Frontal cortex (tissue), 4 donors: ENCODE measurements around the gene DIPK1B. TPM values are rescaled to one million over a fixed set of nuclear protein-coding genes. Genes with fewer than 3 reads are reported as not detected.
"Not testable (repeated sequence)": the region's sequence is repeated elsewhere in the genome, so short reads cannot be mapped to it uniquely, and the experiment has no call there.

Experiments
- DNase-seq, 2 donors: peaks; one replicate each; pipeline ENCODE4 v3.0.0; 2012; ENCODE audit warnings: low spot score in 2 of 2
- FAIRE-seq: peaks from 2 replicates; lab custom pipeline; 2012; peaks lifted over from hg19 to GRCh38; lab: Jason Lieb, UNC
- small RNA-seq: library from RNA; depleted of rRNA; stranded (forward); fragments of <200 nt; gene quantifications from one replicate; pipeline ENCODE3, GENCODE V24; 2014
- total RNA-seq: library from RNA; depleted of rRNA; stranded (reverse); fragments of >200 nt; gene quantifications from one replicate; pipeline ENCODE4 v1.2.3, GENCODE V29; 2014
- donor health status: control.
- donor health status: control.
- donor health status: control.

Gene DIPK1B
- total RNA-seq, 1 donor from 2014 or later: 26.9 TPM

DNA sequence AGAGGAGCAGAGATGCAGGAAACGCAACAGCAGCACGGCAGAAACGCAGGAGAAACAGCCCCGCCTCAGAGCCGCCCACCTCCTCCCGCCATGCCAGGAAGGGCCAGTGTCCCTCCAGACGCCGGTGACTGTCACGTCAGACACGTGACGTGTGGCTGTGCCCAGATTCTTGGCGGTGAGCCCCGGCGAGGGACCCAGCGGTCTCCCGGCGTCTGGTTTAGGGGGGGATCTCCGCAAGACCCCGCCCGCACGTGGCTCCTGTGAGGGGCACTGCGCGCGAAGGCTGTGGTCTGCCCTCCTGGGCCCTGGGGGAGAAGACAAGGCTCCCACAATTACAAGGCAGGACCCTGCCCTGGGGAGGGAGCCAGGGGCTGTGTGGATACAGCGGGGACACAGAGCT lies 48.1 kb downstream of the DIPK1B start:
- DNase-seq (no peak), FAIRE-seq (no peak)

GRCh38 chr9:136760834-136761544 lies 48.6 kb downstream of the DIPK1B start:
- not testable (repeated sequence) for FAIRE-seq, DNase-seq

DNA sequence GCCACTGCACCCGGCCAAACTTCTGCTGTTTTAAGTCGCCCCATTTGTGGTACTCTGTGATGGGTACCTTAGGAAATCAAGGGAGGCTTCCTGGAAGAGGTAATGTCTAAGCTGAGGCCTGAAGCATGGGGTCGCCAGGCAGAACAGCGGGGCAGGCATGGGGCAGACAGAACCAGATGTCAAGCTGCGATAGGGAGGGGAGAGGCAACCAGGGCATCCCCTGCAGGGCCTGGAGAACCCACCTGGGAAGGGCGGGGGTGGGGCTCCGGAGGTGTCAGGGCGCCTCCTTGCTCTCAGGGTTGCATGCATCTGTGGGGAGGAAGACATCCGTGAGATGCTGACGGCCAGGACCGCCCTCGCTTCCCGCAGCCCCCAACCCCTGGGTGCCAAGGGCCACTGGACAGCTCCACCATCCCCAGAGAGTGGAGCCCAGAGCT lies 49.2 kb downstream of the DIPK1B start:
- DNase-seq: no peak
- no peak for FAIRE-seq

DNA sequence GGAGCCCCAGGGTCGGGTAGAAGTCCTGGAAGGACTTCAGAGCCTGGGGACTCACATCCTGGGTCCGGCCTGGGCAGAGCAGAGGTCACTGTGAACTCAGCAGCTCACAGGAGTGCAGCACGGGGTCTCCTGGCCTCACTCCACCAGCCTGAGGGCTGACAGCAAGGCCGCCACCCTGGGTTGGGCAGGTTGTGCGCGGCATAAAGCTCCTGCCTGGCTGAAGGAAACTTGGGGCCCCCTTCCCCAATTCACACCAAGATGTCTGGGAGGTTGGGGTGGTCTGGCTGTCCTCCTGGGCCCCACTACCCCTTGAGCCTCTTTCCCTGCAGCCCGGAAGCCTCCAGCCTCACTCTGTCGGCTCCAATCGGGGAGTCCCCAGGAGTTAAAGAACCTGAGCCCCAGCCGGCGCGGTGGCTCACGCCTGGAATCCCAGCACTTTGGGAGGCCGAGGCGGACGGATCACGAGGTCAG lies 49.9 kb downstream of the DIPK1B start:
- no peak for FAIRE-seq
- no peak for DNase-seq

DNA sequence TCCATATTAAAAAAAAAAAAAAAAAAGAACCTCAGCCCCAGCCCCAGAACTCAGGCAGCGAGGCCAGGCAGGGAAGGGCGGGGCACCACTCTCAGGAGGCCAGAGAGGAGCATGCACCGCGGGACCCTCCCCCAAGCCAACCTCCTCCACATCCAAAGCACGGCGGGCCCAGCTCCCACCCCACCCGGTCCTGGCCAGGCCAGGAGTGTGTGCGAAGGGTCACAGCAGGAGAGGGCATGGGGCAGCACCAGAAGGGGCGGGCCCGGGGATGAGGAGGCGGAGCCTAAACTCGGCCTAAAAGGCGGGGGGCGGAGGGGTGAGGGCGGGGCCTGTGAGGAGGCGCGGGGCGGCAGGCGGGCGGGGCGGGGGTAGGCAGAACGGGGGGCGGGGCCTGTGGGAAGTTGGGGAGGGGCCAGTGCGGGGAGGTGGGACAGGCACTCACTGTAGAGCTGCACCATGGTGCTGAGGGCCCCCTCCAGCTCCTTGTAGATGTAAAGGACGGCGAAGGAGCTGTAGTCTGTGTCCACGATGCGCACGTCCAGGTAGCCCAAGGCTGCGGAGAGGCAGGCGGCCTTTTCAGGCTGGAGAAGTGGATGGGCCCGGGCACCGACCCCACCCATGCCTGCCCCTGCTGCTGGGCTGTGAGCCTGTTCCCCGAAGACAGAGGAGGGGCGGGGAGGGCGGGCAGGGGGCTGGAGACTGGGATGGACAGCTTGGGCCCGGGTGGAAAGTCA lies 50.7 kb downstream of the DIPK1B start:
- DNase-seq (no peak), FAIRE-seq (no peak)

DNA sequence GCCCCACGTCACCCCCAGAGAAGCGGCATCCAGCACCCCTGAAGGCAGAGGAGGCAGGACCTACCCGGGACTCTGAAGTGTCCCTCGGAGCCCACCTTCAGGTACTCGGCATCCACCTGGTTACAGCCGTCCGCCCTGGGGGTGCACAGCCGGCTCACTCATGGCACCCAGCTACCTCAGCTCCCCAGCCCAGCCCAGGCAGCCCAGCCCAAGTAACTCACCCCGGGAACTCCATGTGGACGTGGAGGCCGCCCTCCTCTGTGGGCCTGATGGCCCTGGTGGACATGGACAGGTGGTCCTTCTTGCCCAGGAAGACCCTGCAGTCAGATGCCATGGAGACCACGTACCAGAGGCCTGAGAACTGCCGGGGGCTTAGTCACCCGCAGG lies 51.3 kb downstream of the DIPK1B start:
- DNase-seq: no peak
- no peak for FAIRE-seq

- DNase-seq: no peak
Measured at GRCh38 chr9:136764301-136764891, 52.0 kb downstream of the DIPK1B start, which contains the start of gene LCN15. TSS of gene LCN15 (minus strand) at chr9:136764518. CDS start at chr9:136764488, 30 bp downstream.

DNA sequence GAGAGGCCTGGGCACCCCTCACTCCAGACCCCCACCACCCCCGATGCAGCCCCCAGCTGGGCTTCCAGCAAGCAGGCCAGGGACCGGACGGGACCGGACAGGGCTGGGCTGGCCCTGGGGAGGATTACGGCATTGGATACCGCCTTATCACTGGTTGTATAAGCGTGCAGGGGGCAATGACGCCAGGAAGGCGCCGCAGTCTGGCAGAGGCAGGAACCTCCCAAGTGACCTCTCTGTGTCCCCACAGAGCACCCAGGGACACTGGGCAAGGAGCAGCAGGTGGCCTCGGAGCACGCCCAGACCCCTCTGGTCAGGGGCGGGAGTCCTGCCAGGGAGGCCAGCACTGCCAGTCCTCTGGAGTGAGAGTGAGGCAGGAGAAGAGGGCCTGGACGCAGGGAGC lies 52.7 kb downstream of the DIPK1B start:
- no peak for FAIRE-seq
- peak in 1 of 2 donors; percentile 14 for DNase-seq

More at GRCh38 chr9:136764301-136764891, 52.0 kb downstream of the DIPK1B start, which contains the start of gene LCN15:
- no peak for FAIRE-seq

GRCh38 chr9:136765745-136766409 lies 53.5 kb downstream of the DIPK1B start:
- FAIRE-seq, DNase-seq: not testable (repeated sequence)

DNA sequence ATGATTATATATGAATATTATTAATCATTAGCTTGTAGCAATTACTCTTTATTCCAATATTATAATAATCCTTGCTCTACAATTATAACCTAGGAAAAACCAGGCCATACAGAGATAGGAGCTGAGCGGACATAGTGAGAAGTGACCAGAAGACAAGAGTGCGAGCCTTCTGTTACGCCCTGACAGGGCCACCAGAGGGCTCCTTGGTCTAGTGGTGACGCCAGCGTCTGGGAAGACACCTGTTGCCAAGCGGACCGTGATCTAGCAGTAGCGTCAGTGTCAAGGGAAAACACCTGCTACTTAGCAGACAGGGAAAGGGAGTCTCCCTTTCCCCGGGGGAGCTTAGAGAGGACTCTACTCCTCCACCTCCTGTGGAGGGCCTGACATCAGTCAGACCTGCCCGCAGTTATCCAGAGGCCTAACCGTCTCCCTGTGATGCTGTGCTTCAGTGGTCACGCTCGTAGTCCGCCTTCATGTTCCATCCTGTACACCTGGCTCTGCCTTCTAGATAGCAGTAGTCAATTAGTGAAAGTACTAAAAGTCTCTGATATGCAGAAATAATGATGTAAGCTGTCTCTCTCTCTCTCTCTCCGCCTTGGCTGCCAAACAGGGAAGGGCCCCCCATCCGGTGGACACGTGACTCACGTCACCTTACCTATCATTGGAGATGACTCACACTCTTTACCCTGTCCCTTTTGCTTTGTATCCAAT lies 54.2 kb downstream of the DIPK1B start:
- not testable (repeated sequence) for DNase-seq, FAIRE-seq

DNA sequence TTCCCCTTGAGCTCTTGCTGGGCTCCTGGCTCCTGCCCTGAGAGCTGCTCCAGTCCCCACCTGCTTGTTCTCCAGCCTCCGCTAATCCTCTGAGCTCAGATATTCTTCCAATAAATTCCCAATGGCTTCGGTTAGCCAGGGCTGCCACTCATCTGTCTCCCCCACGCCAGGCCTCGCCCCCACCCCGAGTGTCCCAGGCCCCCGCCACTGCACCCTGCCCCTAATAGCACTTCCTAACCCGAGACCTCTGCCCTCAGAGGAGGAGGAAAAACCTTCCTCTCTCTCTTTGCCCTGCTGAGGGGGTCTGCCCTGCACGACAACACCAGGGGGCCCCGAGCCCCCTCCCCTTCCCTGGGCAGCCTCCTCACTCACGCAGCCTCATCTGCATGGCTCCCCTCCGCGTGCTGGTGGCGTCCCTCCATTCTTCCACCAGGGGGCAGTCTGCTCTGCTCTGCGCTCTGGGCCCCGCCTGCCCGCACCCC lies 57.4 kb downstream of the DIPK1B start:
- FAIRE-seq: no peak
- DNase-seq: peak; percentile 64 to 70

DNA sequence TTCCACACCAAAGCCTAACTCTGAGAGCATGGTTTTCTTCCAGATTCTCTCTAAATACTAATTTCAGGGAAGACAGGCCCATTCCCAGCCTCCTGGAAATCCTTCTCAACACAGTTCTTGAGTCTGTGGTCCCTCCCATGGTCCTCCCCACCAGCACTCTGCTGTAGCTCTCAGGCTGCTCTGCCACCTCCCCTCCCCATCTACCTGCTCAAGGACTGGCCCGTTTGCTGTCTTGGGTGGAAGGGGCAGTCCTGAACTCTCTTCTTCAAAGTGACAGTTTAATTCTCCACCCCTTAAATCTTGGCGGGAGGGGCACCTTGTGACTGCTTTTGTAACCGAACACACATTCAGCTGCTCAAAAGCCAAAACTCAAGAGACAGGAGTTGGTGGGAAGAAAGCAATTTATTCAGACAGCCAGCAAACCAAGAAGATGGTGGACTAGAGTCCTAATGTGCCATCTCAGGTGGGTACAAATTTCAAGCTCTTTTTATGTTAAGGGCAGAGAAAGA lies 59.6 kb downstream of the DIPK1B start:
- FAIRE-seq (no peak), DNase-seq (peak in 1 of 2 donors; percentile 7)

DNA sequence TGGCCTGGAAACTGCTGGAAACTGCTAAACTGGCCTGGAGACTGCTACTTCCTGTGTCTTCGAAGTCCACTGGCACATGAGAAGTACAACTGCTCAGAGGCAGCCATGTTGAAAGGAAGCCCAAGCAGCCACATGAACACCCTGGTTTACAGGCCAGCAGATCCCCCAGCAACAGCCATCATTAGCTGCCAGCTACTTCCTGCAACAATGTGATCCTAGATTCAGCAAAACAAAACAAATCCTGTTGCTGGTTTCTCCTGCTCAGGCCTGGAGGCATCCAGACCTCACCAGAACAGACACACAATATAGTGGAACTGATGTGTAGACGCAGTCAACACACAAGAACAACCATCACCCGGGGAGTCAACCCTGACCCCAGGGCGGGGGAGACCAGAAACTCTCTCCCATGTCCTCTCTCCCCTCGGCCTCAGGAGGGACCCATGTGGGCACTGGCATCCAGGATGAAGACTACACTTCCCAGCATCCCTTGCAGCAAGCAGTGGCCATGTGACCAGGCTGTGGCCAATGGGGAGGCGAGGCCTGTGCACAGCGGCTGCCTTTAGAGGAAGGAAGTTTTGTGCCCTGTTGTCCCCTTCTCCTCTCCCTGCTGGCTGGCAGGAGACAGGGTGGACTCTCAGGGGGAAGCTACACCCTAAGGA lies 61.1 kb downstream of the DIPK1B start:
- FAIRE-seq: no peak

More for the DNA sequence above, 61.1 kb downstream of the DIPK1B start:
- DNase-seq: peak in 1 of 2 donors; percentile 27

Small RNA genes within 50 kb of the gene (small RNA-seq; reads per million reads assigned to genes)
- 667 reads per million, percentile 99 among the genes with 10 or more reads in this experiment for gene MIR126
- gene MIR6722: not detected

Other genes starting within 250 kb of the DIPK1B start
- 9.0 TPM for gene SEC16A, start 229.5 kb upstream of the DIPK1B start, total RNA-seq
- 15.9 TPM for gene NOTCH1, start 166.5 kb upstream of the DIPK1B start, total RNA-seq
- gene EGFL7, start 49.7 kb upstream of the DIPK1B start, total RNA-seq: 12.6 TPM
- 1.2 TPM for gene AGPAT2, start 25.1 kb upstream of the DIPK1B start, total RNA-seq
- not detected for gene LCN10, start 30.4 kb downstream of the DIPK1B start, total RNA-seq
- not detected for gene LCN6, start 36.0 kb downstream of the DIPK1B start, total RNA-seq
- not detected for gene LCN8, start 45.7 kb downstream of the DIPK1B start, total RNA-seq
- gene LCN15, start 51.9 kb downstream of the DIPK1B start, total RNA-seq: not detected
- gene TMEM141, start 78.8 kb downstream of the DIPK1B start, total RNA-seq: 17.1 TPM
- 2.0 TPM for gene CCDC183, start 83.8 kb downstream of the DIPK1B start, total RNA-seq
- gene RABL6, start 95.4 kb downstream of the DIPK1B start, total RNA-seq: 35.1 TPM
- gene AJM1, start 129.9 kb downstream of the DIPK1B start, total RNA-seq: 0.82 TPM
- 143 TPM for gene PHPT1, start 136.8 kb downstream of the DIPK1B start, total RNA-seq
- gene MAMDC4, start 139.8 kb downstream of the DIPK1B start, total RNA-seq: 4.1 TPM
- 140 TPM for gene EDF1, start 153.7 kb downstream of the DIPK1B start, total RNA-seq
- gene TRAF2, start 173.9 kb downstream of the DIPK1B start, total RNA-seq: 7.3 TPM
- gene FBXW5, start 232.2 kb downstream of the DIPK1B start, total RNA-seq: 62.4 TPM
- gene C8G, start 232.7 kb downstream of the DIPK1B start, total RNA-seq: not detected
- gene LCN12, start 239.7 kb downstream of the DIPK1B start, total RNA-seq: not detected